HCT116 (cell line): ENCODE measurements around the gene ZNF384. TPM values are rescaled to one million over a fixed set of nuclear protein-coding genes. Genes with fewer than 3 reads are reported as not detected.

Source experiments
- ATAC-seq: fragments of 200-7000 bp; cut with Tn5 transposase; 2 replicates; pipeline ENCODE4 v1.9.1; 2020; ENCODE audit warnings: mild to moderate bottlenecking, moderate library complexity
- BruUV-seq: library from RNA; stranded (reverse); fragments of 400-500 nt; replicated peaks from 2 replicates; lab custom pipeline; 2021; lab: Mats Ljungman, UMichigan
- CTCF ChIA-PET: fragments of 300-600 bp; sonication (Branson Sonifier 250); formaldehyde crosslinking; loops from one replicate; lab custom pipeline; 2021; ENCODE audit warnings: antibody characterized with exemption; lab: Charles Lee
- POLR2A ChIA-PET: fragments of 300-600, 350-600 bp; sonication (Branson Sonifier 250); formaldehyde crosslinking; loops from one replicate; lab custom pipeline; 2021; ENCODE audit warnings: antibody characterized with exemption; lab: Charles Lee
- RAD21 ChIA-PET, 2 experiments: fragments of 300-600 bp; sonication (Branson Sonifier 250); formaldehyde crosslinking; loops; one replicate each; lab custom pipeline; 2023; ENCODE audit warnings: low total read pairs in 2 of 2; ENCODE audit not compliant: uncharacterized antibody in 2 of 2, unreplicated experiment in 2 of 2, low non-redundant PET in 1 of 2; lab: Charles Lee
- DNase-seq: peaks from one replicate; pipeline ENCODE4 v3.0.0-alpha.2; 2010; ENCODE audit warnings: low read depth, low spot score
- H2AFZ ChIP-seq: fragments of 200-600 bp; shearing (Covaris generic), sonication (generic); 2 replicates; pipeline ENCODE4 v1.6.1; 2017; ENCODE audit warnings: low read depth, mixed run types, mixed read lengths, antibody characterized with exemption, low read length; ENCODE audit not compliant: poor library complexity, severe bottlenecking
- H3K27ac ChIP-seq: 2 replicates; pipeline ENCODE4 v1.5.1; 2012; ENCODE audit warnings: low read depth, low read length
- H3K27me3 ChIP-seq: fragments of 200-600 bp; sonication (generic); 2 replicates; pipeline ENCODE4 v1.6.1; 2016; ENCODE audit warnings: mixed run types, low read length, mixed read lengths; ENCODE audit not compliant: insufficient read depth
- H3K36me3 ChIP-seq, 2 experiments: fragments of 200-500 bp in 1 of 2; fragments of 200-600 bp in 1 of 2; sonication (Bioruptor generic) in 1 of 2; sonication (generic) in 1 of 2; 2 replicates each; pipeline versions ENCODE4 v1.5.1 to v1.6.1; 2014 to 2016; ENCODE audit warnings: low read length in 2 of 2, inconsistent platforms in 1 of 2, mixed read lengths in 1 of 2, mixed run types in 1 of 2; ENCODE audit not compliant: insufficient read depth in 2 of 2, control insufficient read depth in 1 of 2
- H3K4me1 ChIP-seq, 2 experiments: fragments of 200-600 bp in 1 of 2; sonication (generic) in 1 of 2; 2 replicates each; pipeline versions ENCODE4 v1.5.1 to v1.6.1; 2012 to 2017; ENCODE audit warnings: low read length in 2 of 2, inconsistent platforms in 1 of 2, mild to moderate bottlenecking in 1 of 2, mixed read lengths in 1 of 2, mixed run types in 1 of 2, moderate library complexity in 1 of 2; ENCODE audit not compliant: insufficient read depth in 2 of 2, control insufficient read depth in 1 of 2
- H3K4me2 ChIP-seq: fragments of 200-600 bp; sonication (generic); 2 replicates; pipeline ENCODE4 v1.6.1; 2017; ENCODE audit warnings: mixed run types, low read length, mixed read lengths
- H3K4me3 ChIP-seq, 2 experiments: fragments of 200-600 bp in 1 of 2; sonication (generic) in 1 of 2; replicated peaks in 1 of 2; 2 replicates each; pipeline ENCODE4 v1.5.1; 2011 to 2016; ENCODE audit warnings: low read length in 2 of 2, control low read depth in 1 of 2, low read depth in 1 of 2, mild to moderate bottlenecking in 1 of 2, mixed read lengths in 1 of 2, mixed run types in 1 of 2
- H3K79me2 ChIP-seq: fragments of 200-600 bp; sonication (generic); 2 replicates; pipeline ENCODE4 v1.6.1; 2017; ENCODE audit warnings: mild to moderate bottlenecking, mixed run types, low read length, moderate library complexity, mixed read lengths; ENCODE audit not compliant: insufficient read depth
- H3K9ac ChIP-seq: fragments of 200-600 bp; sonication (generic); 2 replicates; pipeline ENCODE4 v1.6.1; 2016; ENCODE audit warnings: low read length, mixed read lengths
- H3K9me2 ChIP-seq: fragments of 200-600 bp; sonication (generic), shearing (Covaris generic); 2 replicates; pipeline ENCODE4 v1.6.1; 2017; ENCODE audit warnings: mixed run types, mild to moderate bottlenecking, moderate library complexity; ENCODE audit not compliant: insufficient read depth
- H3K9me3 ChIP-seq, 2 experiments: fragments of 200-500 bp in 1 of 2; fragments of 200-600 bp in 1 of 2; sonication (Bioruptor generic) in 1 of 2; sonication (generic) in 1 of 2; 2 replicates each; pipeline ENCODE4 v1.6.1; 2014 to 2017; ENCODE audit warnings: low read length in 2 of 2, mixed read lengths in 2 of 2, inconsistent platforms in 1 of 2, low read depth in 1 of 2, mild to moderate bottlenecking in 1 of 2, mixed run types in 1 of 2, moderate library complexity in 1 of 2; ENCODE audit not compliant: control insufficient read depth in 1 of 2, insufficient read depth in 1 of 2
- H4K20me1 ChIP-seq: fragments of 200-600 bp; sonication (generic), shearing (Covaris generic); 2 replicates; pipeline ENCODE4 v1.6.1; 2017; ENCODE audit warnings: mixed run types, mild to moderate bottlenecking, moderate library complexity; ENCODE audit not compliant: insufficient read depth
- CEBPB ChIP-seq: IDR thresholded peaks from 2 replicates; pipeline ENCODE4 v1.6.1; 2012; ENCODE audit warnings: low read depth
- ELF1 ChIP-seq: IDR thresholded peaks from 2 replicates; pipeline ENCODE4 v1.6.1; 2012; ENCODE audit warnings: low read depth, borderline replicate concordance
- EZH2phosphoT487 ChIP-seq: fragments of 200-600 bp; IDR thresholded peaks from 2 replicates; pipeline ENCODE4 v1.6.1; 2018; ENCODE audit warnings: antibody characterized with exemption, borderline replicate concordance
- FOSL1 ChIP-seq: IDR thresholded peaks from 2 replicates; pipeline ENCODE4 v1.6.1; 2012; ENCODE audit warnings: low read depth
- JUND ChIP-seq: IDR thresholded peaks from 2 replicates; pipeline ENCODE4 v1.6.1; 2012
- RAD21 ChIP-seq: IDR thresholded peaks from 2 replicates; pipeline ENCODE4 v1.6.1; 2012; ENCODE audit warnings: low read depth, mild to moderate bottlenecking
- SIN3A ChIP-seq: IDR thresholded peaks from 2 replicates; pipeline ENCODE4 v1.6.1; 2012; ENCODE audit warnings: low read depth
- SP1 ChIP-seq: IDR thresholded peaks from 2 replicates; pipeline ENCODE4 v1.6.1; 2012; ENCODE audit warnings: low read depth
- SRF ChIP-seq: IDR thresholded peaks from 2 replicates; pipeline ENCODE4 v1.6.1; 2012; ENCODE audit warnings: low read depth
- intact Hi-C: fragments of 100-400 bp; cut with micrococcal nuclease; formaldehyde crosslinking; loops from 2 replicates; pipeline ENCODE4 v1.10.0; 2022
- total RNA-seq: library from RNA; stranded (reverse); gene quantifications from one replicate; pipeline ENCODE4 v1.2.1, GENCODE V29; 2021; ENCODE audit not compliant: unreplicated experiment
- TF ChIP-seq, protein P1 (sequence below), 3 experiments: fragments of 200-600 bp in 1 of 3; sonication (generic) in 1 of 3; IDR thresholded peaks in 2 of 3; conservative IDR thresholded peaks in 1 of 3; 2 replicates each; pipeline ENCODE4 v1.5.1; 2012 to 2017; ENCODE audit warnings: low read depth in 2 of 3, low read length in 2 of 3, antibody characterized with exemption in 1 of 3, borderline replicate concordance in 1 of 3, control low read depth in 1 of 3, mild to moderate bottlenecking in 1 of 3, mixed read lengths in 1 of 3, mixed run types in 1 of 3, moderate library complexity in 1 of 3; ENCODE audit not compliant: insufficient read depth in 1 of 3

ZNF384 gene
- total RNA-seq, 1 experiment from 2014 or later, result 73.4 TPM

DNA sequence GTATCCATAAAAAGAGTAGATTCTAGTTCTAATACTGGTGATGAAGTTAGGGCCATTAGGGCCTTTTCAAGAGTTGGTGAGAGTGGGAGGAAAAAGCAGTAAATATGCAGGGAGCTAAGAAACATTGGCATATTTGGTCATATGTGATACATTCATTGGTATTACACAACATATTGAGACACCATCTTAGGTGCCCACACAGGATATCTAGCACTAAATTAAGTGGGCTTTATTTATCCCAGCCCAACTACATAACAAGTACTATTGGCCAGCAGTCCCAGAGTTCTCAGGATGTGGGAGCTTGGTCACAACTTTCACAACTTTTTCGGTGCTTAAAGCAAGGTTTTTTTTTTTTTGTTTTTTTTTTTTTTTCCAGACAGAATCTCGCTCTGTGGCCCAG is 24.3 kb downstream of the ZNF384 start:
- no peak overlapping the region for H2AFZ ChIP-seq
- H3K27ac ChIP-seq, result no peak overlapping the region
- TF ChIP-seq SIN3A (no peak), EZH2phosphoT487 (no peak), SRF (no peak), JUND (no peak), CEBPB (no peak), RAD21 (no peak), FOSL1 (no peak), ELF1 (no peak), SP1 (no peak)
- TF ChIP-seq, protein P1, sequence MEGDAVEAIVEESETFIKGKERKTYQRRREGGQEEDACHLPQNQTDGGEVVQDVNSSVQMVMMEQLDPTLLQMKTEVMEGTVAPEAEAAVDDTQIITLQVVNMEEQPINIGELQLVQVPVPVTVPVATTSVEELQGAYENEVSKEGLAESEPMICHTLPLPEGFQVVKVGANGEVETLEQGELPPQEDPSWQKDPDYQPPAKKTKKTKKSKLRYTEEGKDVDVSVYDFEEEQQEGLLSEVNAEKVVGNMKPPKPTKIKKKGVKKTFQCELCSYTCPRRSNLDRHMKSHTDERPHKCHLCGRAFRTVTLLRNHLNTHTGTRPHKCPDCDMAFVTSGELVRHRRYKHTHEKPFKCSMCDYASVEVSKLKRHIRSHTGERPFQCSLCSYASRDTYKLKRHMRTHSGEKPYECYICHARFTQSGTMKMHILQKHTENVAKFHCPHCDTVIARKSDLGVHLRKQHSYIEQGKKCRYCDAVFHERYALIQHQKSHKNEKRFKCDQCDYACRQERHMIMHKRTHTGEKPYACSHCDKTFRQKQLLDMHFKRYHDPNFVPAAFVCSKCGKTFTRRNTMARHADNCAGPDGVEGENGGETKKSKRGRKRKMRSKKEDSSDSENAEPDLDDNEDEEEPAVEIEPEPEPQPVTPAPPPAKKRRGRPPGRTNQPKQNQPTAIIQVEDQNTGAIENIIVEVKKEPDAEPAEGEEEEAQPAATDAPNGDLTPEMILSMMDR (IDR thresholded peaks at IDR 0.05 in 2 of 3, conservative IDR thresholded peaks at IDR 0.05 in 1 of 3; ENCODE audit: borderline replicate concordance in 1 of 3, insufficient read depth in 1 of 3, low read depth in 2 of 3, low read length in 2 of 3), result no peak
- H3K36me3 ChIP-seq, result peaks cover 13 to 15% of the 10 kb centered on the region in 2 experiments; a peak in 3 of 4 replicates
- DNase-seq (no peak), ATAC-seq (no peak)
- no peaks in the 10 kb centered on the region for H3K9me2 ChIP-seq
- H3K4me3 ChIP-seq, result no peak overlapping the region
- POLR2A ChIA-PET, result interaction anchor here (0.6 to 1.0 kb wide), 2 partner anchors 59 to 131 kb away, joined by 3 read pairs; partner anchors contain the start of genes COPS7A and GAPDH
- no peaks in the 10 kb centered on the region for H3K9me3 ChIP-seq
- no peak overlapping the region for H3K4me2 ChIP-seq
- H3K4me1 ChIP-seq, result peaks cover 10 to 14% of the 10 kb centered on the region in 2 experiments; a peak in 3 of 4 replicates
- H3K79me2 ChIP-seq, result peaks cover 6% of the 10 kb centered on the region; the same call in 1 of the 2 replicates
- BruUV-seq, result no TSS peak
- RAD21 ChIA-PET, result interaction anchor here in 1 of 2 experiments (0.7 kb wide), 1 partner anchor 239 kb away, joined by 3 read pairs; no protein-coding TSS in a partner anchor
- CTCF ChIA-PET, result interaction anchor here (1.8 to 2.2 kb wide), 2 partner anchors 19 to 25 kb away, joined by 5 to 11 read pairs; partner anchors contain the start of gene ZNF384
- H3K9ac ChIP-seq, result no peak overlapping the region
- intact Hi-C loops, result no loop called here
- no peaks in the 10 kb centered on the region for H3K27me3 ChIP-seq
- H4K20me1 ChIP-seq, result no peaks in the 10 kb centered on the region
